Body of pancreas (tissue), 4 donors: Measurements from ENCODE around the gene HSPA1B.

Source experiments
- CTCF ChIP-seq, 7 experiments: fragments of 450-650 bp in 4 of 7; fragments of 200-600 bp in 3 of 7; sonication (generic) in 3 of 7; IDR thresholded peaks; one replicate each; pipeline ENCODE4 v1.5.1; 2016 to 2019; ENCODE audit warnings: antibody characterized with exemption in 7 of 7
- POLR2A ChIP-seq, 3 donors: fragments of 450-650 bp; IDR thresholded peaks; one replicate each; pipeline ENCODE4 v1.6.1; 2016; ENCODE audit warnings: antibody characterized with exemption in 3 of 3, mild to moderate bottlenecking in 2 of 3

DNA sequence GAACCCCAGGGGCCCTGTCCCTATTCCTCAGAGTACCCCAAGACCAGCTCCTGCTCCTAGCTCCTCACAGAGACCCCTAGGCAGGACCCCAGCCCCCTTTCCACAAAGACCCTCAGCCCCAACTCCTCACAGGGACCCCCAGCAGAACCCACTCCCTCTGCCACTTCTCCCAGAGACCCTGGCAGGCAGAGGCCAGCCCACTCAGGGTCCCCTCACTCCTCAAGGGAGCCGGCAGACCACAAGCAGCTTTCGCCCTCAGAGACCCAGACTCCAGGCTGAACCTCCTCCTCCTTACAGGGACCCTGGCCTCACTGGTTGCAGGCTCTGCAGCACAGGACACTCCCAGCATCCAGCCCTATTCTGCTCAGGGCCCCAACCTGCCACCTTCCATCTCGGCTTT is 50.7 kb downstream of the HSPA1B start:
- no peak for TF ChIP-seq CTCF (IDR thresholded peaks at IDR 0.05)
- no peak for TF ChIP-seq POLR2A (IDR thresholded peaks at IDR 0.05)
